Nephron (organoid): ENCODE results near the gene KIAA1549.
A peak's percentile ranks its signal among the peaks of the same experiment; 100 is the strongest.

ENCODE experiments used
- H3K27ac Mint-ChIP-seq, 3 experiments: 2 replicates each; pipeline ENCODE4 v1.8.0; 2020; ENCODE audit warnings: mixed read lengths in 3 of 3, mild to moderate bottlenecking in 2 of 3, moderate library complexity in 1 of 3
- H3K27me3 Mint-ChIP-seq: 2 replicates; pipeline ENCODE4 v1.8.0; 2021; ENCODE audit warnings: low read depth, mild to moderate bottlenecking, moderate library complexity, mixed read lengths
- H3K36me3 Mint-ChIP-seq: 2 replicates; pipeline ENCODE4 v1.8.0; 2020; ENCODE audit warnings: low read depth, mixed read lengths
- H3K4me1 Mint-ChIP-seq: 2 replicates; pipeline ENCODE4 v1.8.0; 2020; ENCODE audit warnings: mixed read lengths
- H3K4me3 Mint-ChIP-seq, 3 experiments: 2 replicates each; pipeline ENCODE4 v1.8.0; 2020; ENCODE audit warnings: mild to moderate bottlenecking in 3 of 3, mixed read lengths in 3 of 3, moderate library complexity in 2 of 3
- H3K9me3 Mint-ChIP-seq: 2 replicates; pipeline ENCODE4 v1.8.0; 2020; ENCODE audit warnings: mixed read lengths
- TF ChIP-seq, protein P1 (sequence below), 3 experiments: fragments of 200-600 bp; sonication (generic); IDR thresholded peaks; one replicate each; pipeline ENCODE4 v1.5.0; 2021; ENCODE audit warnings: antibody characterized with exemption in 3 of 3; ENCODE audit not compliant: unreplicated experiment in 3 of 3

The KIAA1549 gene

DNA sequence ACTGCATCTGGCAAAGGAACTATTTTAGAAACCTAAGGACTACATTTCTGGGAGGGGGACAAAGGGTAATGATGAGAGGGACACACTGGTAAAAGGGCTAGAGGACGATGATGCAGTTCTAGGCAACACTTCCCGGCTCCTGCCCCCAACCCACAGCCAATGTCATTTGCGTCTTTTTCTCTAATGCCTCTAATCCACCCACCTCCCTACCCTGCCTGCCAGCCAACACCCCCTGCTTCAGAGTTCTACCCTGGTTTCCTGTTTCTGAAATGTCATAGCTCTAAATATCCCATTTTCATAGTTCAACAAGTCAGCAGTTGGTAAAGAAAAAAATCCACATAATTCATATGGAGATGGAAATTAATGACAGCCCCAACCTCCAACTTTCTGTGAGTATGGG is 79.0 kb downstream of the KIAA1549 start:
- H3K27ac Mint-ChIP-seq = no peak overlapping the region
- TF ChIP-seq, protein P1, sequence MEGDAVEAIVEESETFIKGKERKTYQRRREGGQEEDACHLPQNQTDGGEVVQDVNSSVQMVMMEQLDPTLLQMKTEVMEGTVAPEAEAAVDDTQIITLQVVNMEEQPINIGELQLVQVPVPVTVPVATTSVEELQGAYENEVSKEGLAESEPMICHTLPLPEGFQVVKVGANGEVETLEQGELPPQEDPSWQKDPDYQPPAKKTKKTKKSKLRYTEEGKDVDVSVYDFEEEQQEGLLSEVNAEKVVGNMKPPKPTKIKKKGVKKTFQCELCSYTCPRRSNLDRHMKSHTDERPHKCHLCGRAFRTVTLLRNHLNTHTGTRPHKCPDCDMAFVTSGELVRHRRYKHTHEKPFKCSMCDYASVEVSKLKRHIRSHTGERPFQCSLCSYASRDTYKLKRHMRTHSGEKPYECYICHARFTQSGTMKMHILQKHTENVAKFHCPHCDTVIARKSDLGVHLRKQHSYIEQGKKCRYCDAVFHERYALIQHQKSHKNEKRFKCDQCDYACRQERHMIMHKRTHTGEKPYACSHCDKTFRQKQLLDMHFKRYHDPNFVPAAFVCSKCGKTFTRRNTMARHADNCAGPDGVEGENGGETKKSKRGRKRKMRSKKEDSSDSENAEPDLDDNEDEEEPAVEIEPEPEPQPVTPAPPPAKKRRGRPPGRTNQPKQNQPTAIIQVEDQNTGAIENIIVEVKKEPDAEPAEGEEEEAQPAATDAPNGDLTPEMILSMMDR (IDR thresholded peaks at IDR 0.05; ENCODE audit: unreplicated experiment in 3 of 3) = no peak
- no peaks in the 10 kb centered on the region for H3K9me3 Mint-ChIP-seq
- H3K27me3 Mint-ChIP-seq = peaks cover 7% of the 10 kb centered on the region
- H3K4me1 Mint-ChIP-seq = peaks cover 31% of the 10 kb centered on the region
- no peak overlapping the region for H3K4me3 Mint-ChIP-seq
- peaks cover 80% of the 10 kb centered on the region for H3K36me3 Mint-ChIP-seq

DNA sequence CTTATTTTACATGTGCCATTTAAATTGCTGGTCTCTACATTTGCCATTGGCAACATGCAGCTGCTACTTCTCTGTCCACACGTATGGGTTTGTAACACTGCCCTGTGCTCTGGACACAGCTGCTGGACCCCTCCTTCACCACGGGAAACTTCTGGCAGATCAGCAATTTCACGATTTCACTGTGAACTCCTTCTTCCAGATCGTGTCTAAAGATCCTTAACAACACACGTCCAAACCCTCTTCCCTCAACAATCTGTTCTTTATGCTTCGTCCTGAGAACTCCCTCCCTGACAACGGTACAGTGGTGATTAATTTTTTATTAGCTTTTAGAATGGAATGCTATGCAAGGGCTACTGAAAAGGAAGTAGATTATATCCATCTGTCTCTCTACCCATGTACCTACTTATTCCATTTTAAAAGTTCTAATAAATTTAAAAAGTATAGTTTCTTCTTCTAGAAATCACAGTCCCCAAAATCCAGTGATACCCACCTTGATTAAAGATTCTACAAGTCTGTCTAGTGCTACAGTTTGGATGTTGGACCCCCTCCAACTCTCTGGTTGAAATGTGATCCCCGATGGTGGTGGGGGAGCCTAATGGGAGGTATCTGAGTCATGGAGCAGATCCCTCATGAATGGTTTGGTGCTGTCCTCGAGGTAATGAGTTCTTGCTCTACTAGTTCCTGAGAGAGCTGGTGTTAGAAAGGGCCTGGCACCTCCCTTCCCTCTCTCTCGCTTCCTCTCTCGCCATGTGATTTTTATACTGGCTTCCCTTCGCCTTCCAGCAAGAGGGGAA is 81.0 kb downstream of the KIAA1549 start:
- H3K27ac Mint-ChIP-seq = peak overlapping the region in 2 of 3 experiments; percentile 7 to 45
- peaks cover 35% of the 10 kb centered on the region for H3K4me1 Mint-ChIP-seq
- TF ChIP-seq, protein P1 (IDR thresholded peaks at IDR 0.05; ENCODE audit: unreplicated experiment in 3 of 3) = no peak
- H3K27me3 Mint-ChIP-seq = peaks cover 7% of the 10 kb centered on the region
- H3K36me3 Mint-ChIP-seq = peaks cover 81% of the 10 kb centered on the region
- no peaks in the 10 kb centered on the region for H3K9me3 Mint-ChIP-seq
- H3K4me3 Mint-ChIP-seq = no peak overlapping the region

DNA sequence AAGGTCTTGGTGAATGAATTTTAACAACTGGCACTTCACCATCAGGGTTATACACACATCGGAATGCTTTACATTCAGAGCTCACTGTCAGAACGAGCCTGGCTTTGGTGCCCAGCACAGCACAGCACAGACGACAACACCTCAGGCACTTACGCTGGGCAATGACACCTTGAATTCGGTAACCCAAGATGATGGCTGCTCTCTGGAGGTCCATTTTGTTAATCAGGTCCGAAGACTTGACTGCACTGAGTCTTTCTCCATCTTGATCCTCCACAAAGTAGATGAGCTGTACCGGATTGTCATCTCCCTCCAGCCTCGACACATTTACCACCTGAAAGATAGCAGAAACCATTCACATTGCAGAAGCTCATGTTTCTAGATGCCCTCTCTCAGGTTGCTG is 82.4 kb downstream of the KIAA1549 start:
- H3K36me3 Mint-ChIP-seq = peaks cover 84% of the 10 kb centered on the region
- H3K27ac Mint-ChIP-seq = no peak overlapping the region
- H3K27me3 Mint-ChIP-seq = peaks cover 7% of the 10 kb centered on the region
- TF ChIP-seq, protein P1 (IDR thresholded peaks at IDR 0.05; ENCODE audit: unreplicated experiment in 3 of 3) = no peak
- no peak overlapping the region for H3K4me3 Mint-ChIP-seq
- peaks cover 47% of the 10 kb centered on the region for H3K4me1 Mint-ChIP-seq
- H3K9me3 Mint-ChIP-seq = no peaks in the 10 kb centered on the region

DNA sequence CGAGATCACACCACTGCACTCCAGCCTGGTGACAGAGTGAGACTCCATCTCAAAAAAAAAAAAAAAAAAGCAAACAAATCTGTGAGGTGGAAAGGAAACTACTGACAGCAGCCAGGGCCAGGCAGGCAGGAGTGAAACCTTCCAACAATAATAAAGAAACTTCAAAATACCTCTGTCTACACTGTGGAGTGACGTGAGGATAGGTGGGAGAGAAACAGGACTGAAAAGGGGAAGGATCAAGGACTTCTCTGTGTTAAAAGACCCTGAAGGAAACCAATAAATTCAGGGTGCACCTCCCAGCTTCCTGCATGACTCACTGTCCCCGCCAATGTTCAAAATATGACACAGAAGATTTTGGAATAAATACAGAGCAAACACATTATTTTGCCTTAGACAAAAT is 82.9 kb downstream of the KIAA1549 start:
- no peaks in the 10 kb centered on the region for H3K9me3 Mint-ChIP-seq
- H3K36me3 Mint-ChIP-seq = peaks cover 84% of the 10 kb centered on the region
- no peak overlapping the region for H3K4me3 Mint-ChIP-seq
- TF ChIP-seq, protein P1 (IDR thresholded peaks at IDR 0.05; ENCODE audit: unreplicated experiment in 3 of 3) = no peak
- no peak overlapping the region for H3K27ac Mint-ChIP-seq
- H3K27me3 Mint-ChIP-seq = peaks cover 7% of the 10 kb centered on the region
- H3K4me1 Mint-ChIP-seq = peaks cover 48% of the 10 kb centered on the region

DNA sequence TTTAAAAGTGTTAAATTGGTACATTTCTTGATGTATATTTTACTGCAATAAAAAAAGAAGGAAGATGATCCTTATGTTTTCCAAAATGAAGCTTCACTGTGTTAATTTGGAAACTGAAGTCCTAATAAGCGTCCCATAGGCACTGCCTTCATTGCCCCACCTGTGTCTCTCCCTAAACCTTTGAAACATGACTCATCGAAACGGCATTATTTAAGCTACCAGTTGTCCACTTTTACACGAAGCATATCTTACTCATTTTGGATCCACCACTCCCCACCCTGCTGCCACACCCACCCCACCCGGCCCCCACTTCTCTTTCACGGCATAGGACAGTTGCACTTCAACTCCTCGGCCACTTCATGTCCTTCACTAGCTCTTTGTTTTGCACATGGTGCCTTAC is 85.5 kb downstream of the KIAA1549 start:
- H3K36me3 Mint-ChIP-seq = peaks cover 73% of the 10 kb centered on the region
- no peak overlapping the region for H3K27ac Mint-ChIP-seq
- no peaks in the 10 kb centered on the region for H3K9me3 Mint-ChIP-seq
- H3K27me3 Mint-ChIP-seq = peaks cover 6% of the 10 kb centered on the region
- peaks cover 61% of the 10 kb centered on the region for H3K4me1 Mint-ChIP-seq
- no peak overlapping the region for H3K4me3 Mint-ChIP-seq
- TF ChIP-seq, protein P1 (IDR thresholded peaks at IDR 0.05; ENCODE audit: unreplicated experiment in 3 of 3) = no peak

DNA sequence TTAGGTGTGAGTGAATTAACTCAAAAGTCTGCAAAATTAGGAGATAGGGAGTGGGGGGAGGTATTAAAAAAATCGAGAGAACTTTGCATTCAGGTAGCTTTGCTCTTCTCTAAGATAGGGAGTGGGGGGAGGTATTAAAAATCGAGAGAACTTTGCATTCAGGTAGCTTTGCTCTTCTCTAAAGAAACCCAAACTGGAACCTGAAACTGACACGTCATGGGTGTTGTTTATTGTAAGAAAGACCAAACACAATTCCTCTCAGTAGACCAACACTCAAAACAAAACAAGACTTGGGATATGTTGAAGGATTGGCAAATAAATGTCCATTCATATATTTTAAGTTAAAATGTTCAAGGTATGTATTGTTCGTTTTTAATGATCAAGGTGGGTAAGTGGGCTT is 87.9 kb downstream of the KIAA1549 start:
- Mint-ChIP-seq H3K27me3 (peaks cover 5% of the 10 kb centered on the region), H3K36me3 (peaks cover 50% of the 10 kb centered on the region), H3K9me3 (no peaks in the 10 kb centered on the region), H3K4me1 (peaks cover 64% of the 10 kb centered on the region), H3K4me3 (no peak overlapping the region), H3K27ac (peak overlapping the region; percentile 14 to 47 (median 41))
- TF ChIP-seq, protein P1 (IDR thresholded peaks at IDR 0.05; ENCODE audit: unreplicated experiment in 3 of 3) = no peak
